Limb (tissue), 2 donors: ENCODE results near the gene MICU2.
"Not testable (repeated sequence)": the region's sequence is repeated elsewhere in the genome, so short reads cannot be mapped to it uniquely, and the experiment has no call there.

Experiments
- DNase-seq, 2 donors: peaks; one replicate each; pipeline ENCODE4 v3.0.0-alpha.2; 2016; ENCODE audit errors: extremely low spot score in 2 of 2

MICU2 gene

DNA sequence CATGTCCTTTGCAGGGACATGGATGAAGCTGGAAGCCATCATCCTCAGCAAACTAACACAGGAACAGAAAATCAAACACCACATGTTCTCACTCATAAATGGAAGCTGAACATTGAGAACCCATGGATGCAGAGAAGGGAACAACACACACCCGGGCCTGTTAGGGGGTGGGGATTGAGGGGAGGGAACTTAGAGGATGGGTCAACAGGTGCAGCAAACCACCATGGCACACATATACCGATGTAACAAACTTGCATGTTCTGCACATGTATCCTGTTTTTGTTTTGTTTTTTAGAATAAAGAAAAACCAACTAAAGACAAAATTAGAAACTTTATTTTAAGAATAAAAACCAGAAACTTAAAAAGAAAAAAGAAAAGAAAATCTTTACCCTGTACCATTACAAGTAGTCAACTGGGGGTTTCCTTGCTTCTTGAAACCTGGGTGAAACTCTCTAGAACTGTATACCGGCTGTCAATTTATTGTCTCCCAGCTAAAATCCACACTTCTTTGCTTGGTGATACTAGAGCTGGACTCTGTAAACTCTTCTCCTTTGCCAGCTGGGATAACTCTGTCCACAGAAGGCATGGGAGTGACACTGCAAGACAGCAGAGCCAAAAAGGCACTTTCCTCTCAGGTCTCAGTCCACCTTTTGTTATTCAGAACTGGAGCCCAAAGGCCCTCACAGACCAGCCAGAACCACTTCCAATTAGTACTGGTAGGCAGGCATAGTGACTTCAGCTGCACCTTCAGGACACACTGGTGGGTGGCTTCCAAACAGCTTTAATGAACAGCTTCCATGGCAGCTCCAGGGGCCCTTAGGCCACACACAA is 9.0 kb downstream of the MICU2 start:
- no peak for DNase-seq

DNA sequence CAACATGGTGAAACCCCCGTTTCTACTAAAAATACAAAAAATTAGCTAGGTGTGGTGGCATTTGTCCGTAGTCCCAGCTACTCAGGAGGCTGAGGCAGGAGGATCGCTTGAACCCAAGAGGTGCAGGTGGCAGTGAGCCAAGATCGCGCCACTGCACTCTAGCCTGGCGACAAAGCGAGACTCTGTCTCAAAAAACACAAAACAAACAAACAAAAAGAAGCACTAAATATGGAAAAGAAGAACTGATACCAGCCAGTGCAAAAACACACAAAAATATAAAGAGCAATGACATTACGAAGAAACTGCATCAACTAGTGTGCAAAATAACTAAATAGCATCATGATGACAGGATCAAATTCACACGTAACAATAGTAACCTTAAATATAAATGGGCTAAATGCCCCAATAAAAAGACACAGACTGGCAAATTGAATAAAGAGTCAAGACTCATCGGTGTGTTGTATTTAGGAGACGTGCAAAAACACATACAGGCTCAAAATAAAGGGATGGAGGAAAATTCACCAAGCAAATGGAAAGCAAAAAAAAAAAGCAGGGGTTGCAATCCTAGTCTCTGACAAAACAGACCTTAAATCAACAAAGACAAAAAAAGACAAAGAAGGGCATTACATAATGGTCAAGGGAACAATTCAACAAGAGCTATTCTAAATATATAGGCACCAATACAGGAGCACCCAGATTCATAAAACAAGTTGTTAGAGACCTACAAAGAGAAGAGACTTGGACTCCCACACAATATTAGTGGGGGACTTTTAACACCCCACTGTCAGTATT is 13.1 kb downstream of the MICU2 start:
- not testable (repeated sequence) for DNase-seq

DNA sequence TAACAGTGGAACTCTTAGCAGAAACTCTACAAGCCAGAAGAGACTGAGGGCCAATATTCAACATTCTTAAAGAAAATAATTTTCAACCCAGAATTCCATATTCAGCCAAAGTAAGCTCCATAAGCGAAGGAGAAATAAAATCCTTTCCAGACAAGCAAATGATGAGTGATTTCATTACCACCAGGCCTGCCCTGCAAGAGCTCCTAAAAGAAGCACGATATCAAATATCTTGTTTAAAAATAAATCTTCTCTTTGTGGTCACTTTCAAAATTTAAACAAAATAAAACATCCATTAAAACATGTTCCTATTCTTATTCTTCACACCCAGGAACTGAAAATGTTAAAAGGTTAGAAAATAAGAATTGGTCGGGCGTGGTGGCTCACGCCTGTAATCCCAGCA is 13.7 kb downstream of the MICU2 start:
- DNase-seq: no peak

DNA sequence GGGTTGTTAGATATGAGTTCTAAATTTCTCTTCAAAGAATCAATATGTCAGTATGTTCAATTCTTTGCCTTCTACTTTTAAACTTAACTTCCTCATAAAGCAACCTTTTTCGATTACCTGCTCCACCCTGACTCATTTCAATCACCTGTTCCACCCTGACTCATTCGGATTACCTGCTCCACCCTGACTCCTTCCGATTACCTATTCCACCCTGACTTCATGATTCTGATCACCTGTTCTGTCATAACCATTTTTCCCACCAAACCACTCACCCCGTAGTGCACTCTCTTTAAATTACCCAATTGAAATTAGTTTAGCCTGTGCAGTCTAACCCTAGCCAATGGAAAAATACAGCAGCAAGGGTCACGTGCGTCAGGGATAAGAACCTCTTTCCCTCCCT is 14.5 kb downstream of the MICU2 start:
- DNase-seq: not testable (repeated sequence)

DNA sequence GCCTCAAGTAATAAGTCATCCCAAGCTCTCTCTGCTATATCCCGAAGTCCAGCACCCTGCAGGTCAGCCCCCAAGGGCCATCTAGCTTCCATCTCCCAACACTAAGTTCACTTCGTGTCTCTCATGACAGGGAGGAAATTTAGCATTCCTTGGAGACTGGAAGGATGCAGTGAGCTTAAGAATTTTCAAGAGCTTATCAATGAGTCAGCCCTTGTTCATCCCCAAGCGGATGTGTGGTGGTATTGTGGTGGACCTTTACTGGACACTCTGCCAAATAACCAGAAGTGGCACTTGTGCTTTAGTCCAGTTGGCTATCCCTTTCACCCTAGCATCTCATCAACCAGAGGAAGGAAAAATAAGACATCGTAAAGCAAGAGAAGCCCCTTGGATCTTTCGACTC is 15.6 kb downstream of the MICU2 start:
- not testable (repeated sequence) for DNase-seq

DNA sequence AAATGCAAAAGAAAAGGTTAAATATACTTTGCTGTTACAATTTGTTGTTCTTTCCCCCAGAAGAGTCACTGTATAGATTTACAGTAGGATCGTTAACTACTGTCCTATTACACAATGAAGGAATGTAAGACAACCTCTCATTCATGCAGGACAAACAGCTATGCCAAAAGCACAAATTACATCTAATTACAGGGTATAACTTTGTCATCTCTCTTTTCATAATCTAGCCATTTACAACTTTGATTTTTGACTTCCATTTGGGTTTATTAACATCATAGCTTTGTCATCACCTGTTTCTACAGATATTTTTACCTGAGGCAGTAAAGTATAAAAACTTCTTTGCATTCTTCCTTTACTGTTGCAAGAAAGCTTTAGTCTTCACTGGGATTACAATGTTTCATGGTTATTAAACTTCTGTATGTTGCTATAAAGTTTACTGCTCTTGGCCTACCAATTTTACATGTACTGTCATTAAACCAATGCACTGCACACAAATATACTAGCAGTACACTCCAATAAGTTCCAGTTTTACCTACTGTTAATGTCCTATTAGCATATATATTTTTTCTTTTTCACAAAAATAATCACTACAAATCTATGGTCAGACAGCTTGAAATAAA is 18.9 kb downstream of the MICU2 start:
- DNase-seq: no peak

DNA sequence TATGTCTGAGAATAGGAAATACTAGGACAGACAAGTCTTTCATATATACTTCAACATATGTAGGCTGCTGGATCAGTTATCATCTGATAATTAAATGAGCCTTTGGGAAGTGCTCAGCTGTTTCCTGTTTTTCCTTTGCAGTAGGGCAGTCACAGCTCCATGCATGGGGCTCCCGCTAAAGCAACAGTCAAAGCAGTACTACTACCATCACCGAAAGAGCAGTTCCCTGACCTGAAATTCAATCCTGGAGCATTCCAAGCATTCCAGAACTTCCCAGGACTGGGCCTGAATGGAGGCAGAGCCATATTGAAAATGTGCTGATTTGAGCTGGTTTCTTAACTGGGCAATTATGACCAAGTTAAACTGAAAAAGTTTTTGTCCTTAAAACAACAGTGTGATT is 20.5 kb downstream of the MICU2 start:
- peak in 1 of 2 donors; percentile 36 for DNase-seq

DNA sequence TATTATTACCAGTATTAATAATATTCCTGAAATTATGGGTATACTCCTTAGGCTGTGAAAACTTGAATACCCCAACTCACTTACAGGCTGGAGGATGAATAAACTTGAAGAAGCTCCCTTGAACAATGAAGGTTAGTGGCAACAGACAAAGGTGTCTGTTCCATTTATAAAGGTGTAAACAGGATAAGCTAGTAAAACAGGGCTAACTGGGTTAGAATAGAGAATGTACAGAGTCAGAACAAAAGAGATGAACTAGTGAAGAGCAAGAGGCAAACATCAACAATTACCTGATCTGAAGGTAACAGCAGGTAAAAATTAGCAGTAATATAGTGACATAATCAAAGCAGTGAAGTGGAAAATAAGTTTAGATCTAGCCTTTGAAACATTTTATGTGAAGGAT is 23.2 kb downstream of the MICU2 start:
- no peak for DNase-seq

DNA sequence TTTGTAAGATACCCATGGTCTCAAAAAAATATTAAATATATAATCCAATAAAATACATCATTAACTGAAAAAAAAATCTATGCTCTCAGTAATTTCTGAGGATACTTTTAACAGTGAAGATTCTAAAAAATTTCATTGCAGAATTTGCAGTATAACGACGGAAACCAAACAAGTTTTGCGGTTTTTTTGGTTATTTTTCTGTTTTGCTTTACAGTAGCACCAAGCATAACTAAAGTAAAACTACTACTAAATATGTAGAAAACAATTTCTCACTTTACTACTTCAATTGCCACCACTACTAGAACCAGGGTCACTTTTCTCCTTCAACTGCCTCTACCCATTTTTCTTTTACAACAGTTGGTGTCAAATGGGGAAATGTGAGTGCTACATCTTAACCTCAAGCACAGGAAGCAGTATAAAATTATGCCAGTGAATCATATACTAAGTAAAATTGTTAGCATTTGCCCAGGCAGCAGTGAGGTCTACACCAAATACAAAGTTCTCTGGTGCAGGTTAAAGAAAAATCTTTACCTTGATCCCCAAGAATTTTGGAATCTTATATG is 24.1 kb downstream of the MICU2 start:
- no peak for DNase-seq

DNA sequence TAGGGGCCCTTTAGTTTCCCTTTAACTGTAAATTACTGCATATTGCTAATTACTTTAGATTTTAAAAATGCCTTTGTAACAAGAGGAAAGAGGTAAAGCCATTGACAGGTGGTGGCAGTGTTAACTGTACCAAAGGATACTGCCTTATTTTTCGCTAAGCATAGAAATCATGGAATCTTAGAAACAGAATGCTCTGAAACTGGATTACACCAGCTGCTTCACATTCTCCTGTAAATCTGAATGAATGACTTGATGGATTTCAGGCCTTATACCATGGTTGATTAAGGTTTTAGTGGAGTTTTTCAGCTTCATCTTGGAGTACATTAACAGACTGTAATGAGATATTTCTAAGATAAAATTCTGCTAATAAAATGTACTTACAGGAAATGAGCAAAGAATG is 25.2 kb downstream of the MICU2 start:
- no peak for DNase-seq

DNA sequence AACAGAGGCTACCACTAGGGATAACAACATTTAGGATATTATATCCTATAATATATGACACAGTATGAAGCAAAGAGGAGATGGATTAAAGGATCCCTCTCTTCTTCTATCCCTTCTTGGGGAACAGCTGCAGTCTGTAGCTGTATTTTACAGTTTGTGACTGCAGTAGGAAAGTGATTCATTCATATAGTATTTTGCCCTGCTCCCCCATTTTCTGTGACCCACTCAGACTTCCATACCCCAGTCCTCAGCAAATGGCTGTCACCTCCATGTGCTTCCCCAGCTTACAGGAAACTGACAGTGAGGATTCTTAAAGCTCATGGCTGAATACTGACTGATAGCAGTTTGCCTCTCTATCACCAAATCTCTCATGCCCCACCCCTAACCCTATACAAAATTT is 27.5 kb downstream of the MICU2 start:
- no peak for DNase-seq

DNA sequence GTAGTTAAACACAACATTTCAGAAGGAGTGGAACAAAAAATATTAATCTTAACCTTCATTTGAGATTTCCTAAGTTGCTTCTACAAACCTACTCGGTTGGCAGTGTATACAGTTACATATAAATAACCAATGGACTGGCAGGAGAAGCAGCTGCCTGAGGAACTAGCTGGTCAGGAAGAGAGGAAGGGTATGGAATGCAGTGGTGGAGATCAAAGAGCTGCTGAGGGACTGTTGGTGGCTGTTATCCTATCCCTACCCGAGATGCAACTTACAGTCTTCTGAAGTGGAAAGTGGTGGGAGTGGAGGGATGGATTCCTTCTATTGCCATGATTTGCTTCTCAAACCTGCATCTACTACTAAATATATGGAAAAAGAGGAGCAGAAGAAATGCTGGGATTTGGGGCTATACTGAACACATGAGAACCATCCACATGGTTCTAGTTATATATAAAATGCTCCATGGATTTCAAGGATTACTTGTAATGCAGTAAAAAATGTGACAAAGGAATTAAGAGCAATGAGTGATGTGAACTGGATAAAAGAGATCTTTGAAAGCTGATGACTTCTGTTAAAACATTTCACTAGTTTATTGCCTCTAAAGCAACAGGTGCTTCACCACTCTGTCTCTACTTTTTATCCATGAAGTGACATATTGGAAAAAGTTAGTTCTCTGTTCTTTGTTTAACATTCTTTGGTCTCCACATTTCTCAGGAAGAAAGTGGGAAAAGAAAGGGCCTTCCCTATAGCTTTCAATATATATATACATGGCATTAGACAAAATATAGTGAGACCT is 29.9 kb downstream of the MICU2 start:
- DNase-seq: peak in 1 of 2 donors; percentile 48

DNA sequence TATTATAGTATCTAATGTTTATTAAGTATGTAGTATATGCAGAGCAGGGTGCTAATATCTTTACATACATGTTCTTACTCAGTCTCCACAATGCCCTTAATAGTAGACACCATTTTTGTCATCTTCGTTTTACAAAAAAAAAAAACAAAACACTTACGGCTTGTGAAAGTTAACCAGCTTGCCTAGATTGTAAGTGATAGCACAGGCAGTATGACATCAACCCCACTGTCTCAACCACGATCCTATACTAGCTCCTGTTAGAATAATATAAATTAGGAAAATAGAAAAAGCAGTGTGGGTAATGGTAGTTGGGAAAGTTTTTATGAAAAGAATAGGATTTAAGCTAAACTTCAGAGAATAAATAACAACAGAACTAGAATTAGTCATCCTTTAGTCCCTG is 34.3 kb downstream of the MICU2 start:
- DNase-seq: no peak

DNA sequence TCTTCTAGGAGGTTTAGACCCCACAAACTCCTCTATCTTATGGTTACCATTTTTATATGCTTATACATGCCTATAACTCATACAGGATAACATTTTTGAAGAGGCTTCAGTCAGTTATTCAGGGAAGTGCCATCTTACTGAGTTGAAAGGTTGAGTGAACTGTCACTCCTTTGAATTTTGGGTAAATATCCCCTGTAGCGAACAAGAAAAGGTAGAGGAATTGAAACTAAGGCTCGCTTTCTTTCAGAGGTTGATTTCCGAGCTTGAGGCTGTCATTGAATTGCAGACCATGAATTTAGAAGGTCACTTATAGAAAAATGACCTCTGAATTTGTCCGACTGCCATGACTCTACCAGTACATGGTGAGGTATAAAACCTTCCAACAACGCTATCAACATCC is 35.1 kb downstream of the MICU2 start:
- no peak for DNase-seq

DNA sequence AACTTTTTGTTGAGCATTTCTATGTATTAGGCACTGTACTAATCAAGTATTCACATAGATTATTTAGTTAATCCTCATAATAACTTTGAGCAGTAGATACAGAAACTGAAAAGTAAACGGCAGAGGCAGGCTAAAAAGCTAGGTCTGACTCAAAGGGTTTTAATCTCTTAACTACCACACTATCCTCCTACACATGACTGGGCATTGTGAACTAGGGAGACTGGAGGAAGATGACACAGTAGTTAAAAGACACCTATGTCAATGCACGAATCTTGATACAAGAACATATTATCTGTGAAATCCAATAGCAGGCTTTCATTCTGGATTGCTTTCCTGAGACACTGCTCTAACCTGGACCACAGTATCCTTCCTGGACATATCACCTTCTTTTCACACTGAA is 36.3 kb downstream of the MICU2 start:
- DNase-seq: no peak

DNA sequence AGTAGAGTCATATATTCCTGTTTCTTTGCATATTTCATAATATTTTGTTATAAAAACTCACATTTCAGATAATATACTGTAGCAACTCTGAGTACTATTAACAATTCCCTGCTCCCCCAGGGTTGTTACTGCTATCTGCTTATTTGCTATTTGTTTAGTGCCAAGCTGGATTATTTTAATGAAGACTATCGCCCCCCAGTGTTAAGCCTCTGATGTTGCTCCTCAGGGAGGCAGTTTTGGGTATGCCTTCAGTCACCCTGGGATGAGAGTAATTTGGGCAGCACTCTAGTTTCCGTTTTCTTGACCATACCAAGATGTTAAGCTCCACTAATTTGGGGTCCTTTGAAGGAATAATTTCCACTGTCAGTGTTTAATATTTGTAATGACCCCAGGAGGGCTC is 46.0 kb downstream of the MICU2 start:
- no peak for DNase-seq

DNA sequence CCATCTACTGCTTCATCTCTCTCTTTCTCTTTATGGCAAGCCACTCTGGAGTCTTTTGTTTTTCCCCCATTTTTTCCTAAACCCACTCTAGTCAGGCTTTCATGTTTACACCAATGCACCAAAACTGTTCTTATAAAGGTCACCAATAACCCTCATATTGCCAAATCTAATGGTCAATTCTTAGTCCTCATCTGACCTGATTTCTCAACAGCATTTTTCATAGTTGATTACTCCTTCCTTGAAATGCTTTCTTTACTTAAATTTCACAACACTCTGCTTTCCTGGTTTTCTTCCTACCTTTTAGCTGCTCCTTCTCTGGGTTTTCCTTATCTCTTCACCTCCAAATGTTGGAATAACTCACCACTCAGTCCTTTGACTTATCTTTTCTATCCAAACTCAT is 47.9 kb downstream of the MICU2 start:
- DNase-seq: no peak

DNA sequence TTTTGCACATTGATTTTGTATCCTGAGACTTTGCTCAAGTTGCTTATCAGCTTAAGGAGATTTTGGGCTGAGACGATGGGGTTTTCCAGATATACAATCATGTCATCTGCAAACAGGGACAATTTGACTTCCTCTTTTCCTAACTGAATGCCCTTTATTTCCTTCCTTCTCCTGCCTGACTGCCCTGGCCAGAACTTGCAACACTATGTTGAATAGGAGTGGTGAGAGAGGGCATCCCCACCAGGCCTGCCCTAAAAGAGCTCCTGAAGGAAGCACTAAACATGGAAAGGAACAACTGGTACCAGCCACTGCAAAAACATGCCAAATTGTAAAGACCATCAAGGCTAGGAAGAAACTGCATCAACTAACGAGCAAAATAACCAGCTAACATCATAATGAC is 50.7 kb downstream of the MICU2 start:
- DNase-seq: not testable (repeated sequence)

DNA sequence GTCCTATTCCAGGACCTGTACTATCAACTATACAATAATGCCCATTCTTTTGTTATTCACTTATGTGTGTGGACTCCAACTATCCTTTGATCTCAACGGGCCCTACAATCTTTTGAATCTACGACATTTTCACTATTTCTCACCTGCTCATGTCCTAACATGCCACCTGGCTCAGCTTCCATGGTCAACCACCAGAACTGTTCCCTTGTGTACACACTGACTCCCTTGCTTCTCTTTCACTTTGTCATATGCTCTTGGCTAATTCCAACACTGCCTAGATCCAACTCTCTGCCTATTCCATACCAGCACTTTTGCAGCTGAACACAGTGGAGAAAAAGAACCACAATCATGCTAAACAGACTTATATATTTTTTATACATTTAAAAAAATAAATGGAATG is 53.1 kb downstream of the MICU2 start:
- no peak for DNase-seq

DNA sequence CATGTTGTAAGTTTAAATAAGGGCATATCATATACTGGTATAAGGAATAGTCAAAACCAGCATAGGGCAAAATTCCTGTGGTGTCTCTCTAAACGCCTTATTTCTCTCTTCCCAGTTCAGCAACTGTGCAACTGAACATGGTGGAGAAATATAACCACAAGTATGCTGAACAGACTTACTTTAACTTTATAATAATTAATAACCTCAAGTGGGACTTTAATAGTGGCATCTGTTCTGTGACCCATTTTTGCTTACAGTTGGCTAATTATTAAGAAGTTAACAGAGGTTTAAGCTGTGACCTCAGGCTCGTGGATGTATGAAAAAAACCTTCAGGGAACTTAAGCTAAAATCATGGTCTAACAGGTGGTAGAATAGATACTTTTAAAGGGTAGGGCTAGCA is 54.3 kb downstream of the MICU2 start:
- no peak for DNase-seq

DNA sequence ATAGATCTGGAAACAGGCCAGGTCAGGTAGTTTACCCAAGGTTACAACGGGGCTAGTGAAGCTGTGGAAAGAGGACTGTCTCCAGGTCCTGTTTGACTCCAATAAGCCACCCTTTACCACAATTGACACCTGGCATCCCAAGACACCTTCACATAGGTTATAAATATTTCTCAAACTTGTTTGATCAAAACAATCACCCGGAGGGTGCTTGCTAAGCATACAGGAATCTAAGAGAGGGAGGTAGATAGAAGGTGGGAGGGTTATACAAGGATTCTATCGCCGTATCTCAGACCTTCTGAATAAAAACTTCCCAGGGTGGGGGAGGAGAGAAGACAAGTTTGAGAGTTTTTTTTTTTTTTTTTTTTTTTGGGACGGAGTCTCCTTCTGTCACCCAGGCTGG is 55.4 kb downstream of the MICU2 start:
- no peak for DNase-seq
